HepG2 (cell line): Measurements from ENCODE around the gene PHF13. TPM values are rescaled to one million over a fixed set of nuclear protein-coding genes. Genes with fewer than 3 reads are reported as not detected.

Experiments
- HNRNPH1 ChIP-seq: fragments of 200-400 bp; formaldehyde crosslinking; optimal IDR thresholded peaks from 2 replicates; pipeline ENCODE3; 2017; ENCODE audit warnings: mild to moderate bottlenecking, low read depth, low read length
- ISX ChIP-seq: sonication (generic); formaldehyde crosslinking; conservative IDR thresholded peaks from 2 replicates; pipeline ENCODE4 v1.5.0; 2020; ENCODE audit warnings: missing genetic modification reagents
- NCOA5 ChIP-seq: sonication (generic); formaldehyde crosslinking; IDR thresholded peaks from 2 replicates; pipeline ENCODE4 v1.4.0; 2020; ENCODE audit warnings: missing genetic modification reagents
- NFATC3 ChIP-seq: sonication (generic); formaldehyde crosslinking; IDR thresholded peaks from 2 replicates; pipeline ENCODE4 v1.5.1; 2020; ENCODE audit warnings: mild to moderate bottlenecking, missing genetic modification reagents
- NR2C2 ChIP-seq: sonication (generic); formaldehyde crosslinking; IDR thresholded peaks from 2 replicates; pipeline ENCODE4 v1.4.0; 2020; ENCODE audit warnings: missing genetic modification reagents, mild to moderate bottlenecking, moderate library complexity, borderline replicate concordance
- RFX3 ChIP-seq: IDR thresholded peaks from 2 replicates; pipeline ENCODE4 v1.6.1; 2016; ENCODE audit warnings: missing biosample characterization, missing genetic modification reagents
- SRF ChIP-seq: IDR thresholded peaks from 2 replicates; pipeline ENCODE4 v1.6.1; 2011; ENCODE audit warnings: mild to moderate bottlenecking, low read depth, low read length, moderate library complexity
- ZFP62 ChIP-seq: sonication (generic); formaldehyde crosslinking; IDR thresholded peaks from 2 replicates; pipeline ENCODE4 v1.4.0; 2020; ENCODE audit warnings: missing genetic modification reagents
- ZNF160 ChIP-seq: sonication (generic); formaldehyde crosslinking; IDR thresholded peaks from 2 replicates; pipeline ENCODE4 v1.8.0; 2022; ENCODE audit warnings: mild to moderate bottlenecking, inconsistent platforms, missing genetic modification reagents
- ZNF274 ChIP-seq: sonication (generic); formaldehyde crosslinking; IDR thresholded peaks from 2 replicates; pipeline ENCODE4 v1.5.1; 2020; ENCODE audit warnings: mild to moderate bottlenecking, missing genetic modification reagents
- ZNF331 ChIP-seq: sonication (generic); formaldehyde crosslinking; IDR thresholded peaks from 2 replicates; pipeline ENCODE4 v1.4.0; 2020; ENCODE audit warnings: missing genetic modification reagents
- ZNF446 ChIP-seq: sonication (generic); formaldehyde crosslinking; IDR thresholded peaks from 2 replicates; pipeline ENCODE4 v1.5.0; 2020; ENCODE audit warnings: mild to moderate bottlenecking, missing genetic modification reagents
- ZNF605 ChIP-seq: sonication (generic); formaldehyde crosslinking; IDR thresholded peaks from 2 replicates; pipeline ENCODE4 v1.8.0; 2022; ENCODE audit warnings: mild to moderate bottlenecking, missing genetic modification reagents
- ZNF788 ChIP-seq: sonication (generic); formaldehyde crosslinking; IDR thresholded peaks from 2 replicates; pipeline ENCODE4 v1.5.0; 2020; ENCODE audit warnings: mild to moderate bottlenecking, missing genetic modification reagents, borderline replicate concordance
- ZNF841 ChIP-seq: sonication (generic); formaldehyde crosslinking; IDR thresholded peaks from 2 replicates; pipeline ENCODE4 v1.8.1; 2023; ENCODE audit warnings: missing genetic modification reagents, borderline replicate concordance
- polyA plus RNA-seq, 8 experiments: library from polyadenylated mRNA; depleted of rRNA in 3 of 8; stranded (reverse) in 7 of 8; unstranded in 1 of 8; fragments of >200 nt; fragmentation: Illumina TruSeq in 4 of 8; extraction: Trizol in 4 of 8; gene quantifications; 2 replicates each; pipeline versions ENCODE4 v1.2.1 to v1.2.3, GENCODE V29; 2011 to 2016; ENCODE audit warnings: low read depth in 4 of 8, missing spikeins in 1 of 8, mixed read lengths in 1 of 8; ENCODE audit not compliant: insufficient read depth in 1 of 8
- total RNA-seq, 5 experiments: library from RNA; depleted of rRNA; stranded (reverse); fragments of >200 nt; fragmentation: Illumina TruSeq; extraction: Trizol; gene quantifications; 2 replicates each; pipeline ENCODE4 v1.2.3, GENCODE V29; 2016; ENCODE audit warnings: low read depth in 1 of 5
- TF ChIP-seq, protein P1 (sequence below): sonication (generic); formaldehyde crosslinking; IDR thresholded peaks from one replicate; pipeline ENCODE4 v1.5.1; 2020; ENCODE audit warnings: mild to moderate bottlenecking, missing genetic modification reagents; ENCODE audit errors: not compliant biosample characterization
- TF ChIP-seq, protein P2 (sequence below): sonication (generic); formaldehyde crosslinking; IDR thresholded peaks from 2 replicates; pipeline ENCODE4 v1.8.0; 2022; ENCODE audit warnings: missing genetic modification reagents, low read depth, mild to moderate bottlenecking, borderline replicate concordance
- TF ChIP-seq, protein P3 (sequence below): sonication (generic); formaldehyde crosslinking; IDR thresholded peaks from 2 replicates; pipeline ENCODE4 v1.4.0; 2020; ENCODE audit warnings: missing genetic modification reagents, borderline replicate concordance

PHF13 gene
- total and polyA plus RNA-seq, 2 of the 13 experiments (the other 11 are each of a cell fraction or from before 2014, with no cell fraction given) = 4.7 to 7.4 TPM

DNA sequence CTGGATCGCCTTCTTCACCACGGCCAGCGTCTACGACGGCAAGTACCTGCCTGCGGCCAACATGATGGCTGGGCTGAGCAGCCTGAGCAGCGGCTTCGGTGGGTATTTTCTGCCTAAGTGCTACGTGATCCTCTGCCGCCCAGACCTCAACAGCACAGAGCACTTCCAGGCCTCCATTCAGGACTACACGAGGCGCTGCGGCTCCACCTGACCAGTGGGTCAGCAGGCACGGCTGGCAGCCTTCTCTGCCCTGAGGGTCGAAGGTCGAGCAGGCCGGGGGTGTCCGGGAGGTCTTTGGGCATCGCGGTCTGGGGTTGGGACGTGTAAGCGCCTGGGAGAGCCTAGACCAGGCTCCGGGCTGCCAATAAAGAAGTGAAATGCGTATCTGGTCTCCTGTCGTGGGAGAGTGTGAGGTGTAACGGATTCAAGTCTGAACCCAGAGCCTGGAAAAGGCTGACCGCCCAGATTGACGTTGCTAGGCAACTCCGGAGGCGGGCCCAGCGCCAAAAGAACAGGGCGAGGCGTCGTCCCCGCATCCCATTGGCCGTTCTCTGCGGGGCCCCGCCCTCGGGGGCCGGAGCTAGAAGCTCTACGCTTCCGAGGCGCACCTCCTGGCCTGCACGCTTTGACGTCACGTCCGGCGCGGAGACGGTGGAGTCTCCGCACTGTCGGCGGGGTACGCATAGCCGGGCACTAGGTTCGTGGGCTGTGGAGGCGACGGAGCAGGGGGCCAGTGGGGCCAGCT, 34.0 kb upstream of the PHF13 start, which contains the start of gene ZBTB48 (continued):
- TF ChIP-seq, protein P1, sequence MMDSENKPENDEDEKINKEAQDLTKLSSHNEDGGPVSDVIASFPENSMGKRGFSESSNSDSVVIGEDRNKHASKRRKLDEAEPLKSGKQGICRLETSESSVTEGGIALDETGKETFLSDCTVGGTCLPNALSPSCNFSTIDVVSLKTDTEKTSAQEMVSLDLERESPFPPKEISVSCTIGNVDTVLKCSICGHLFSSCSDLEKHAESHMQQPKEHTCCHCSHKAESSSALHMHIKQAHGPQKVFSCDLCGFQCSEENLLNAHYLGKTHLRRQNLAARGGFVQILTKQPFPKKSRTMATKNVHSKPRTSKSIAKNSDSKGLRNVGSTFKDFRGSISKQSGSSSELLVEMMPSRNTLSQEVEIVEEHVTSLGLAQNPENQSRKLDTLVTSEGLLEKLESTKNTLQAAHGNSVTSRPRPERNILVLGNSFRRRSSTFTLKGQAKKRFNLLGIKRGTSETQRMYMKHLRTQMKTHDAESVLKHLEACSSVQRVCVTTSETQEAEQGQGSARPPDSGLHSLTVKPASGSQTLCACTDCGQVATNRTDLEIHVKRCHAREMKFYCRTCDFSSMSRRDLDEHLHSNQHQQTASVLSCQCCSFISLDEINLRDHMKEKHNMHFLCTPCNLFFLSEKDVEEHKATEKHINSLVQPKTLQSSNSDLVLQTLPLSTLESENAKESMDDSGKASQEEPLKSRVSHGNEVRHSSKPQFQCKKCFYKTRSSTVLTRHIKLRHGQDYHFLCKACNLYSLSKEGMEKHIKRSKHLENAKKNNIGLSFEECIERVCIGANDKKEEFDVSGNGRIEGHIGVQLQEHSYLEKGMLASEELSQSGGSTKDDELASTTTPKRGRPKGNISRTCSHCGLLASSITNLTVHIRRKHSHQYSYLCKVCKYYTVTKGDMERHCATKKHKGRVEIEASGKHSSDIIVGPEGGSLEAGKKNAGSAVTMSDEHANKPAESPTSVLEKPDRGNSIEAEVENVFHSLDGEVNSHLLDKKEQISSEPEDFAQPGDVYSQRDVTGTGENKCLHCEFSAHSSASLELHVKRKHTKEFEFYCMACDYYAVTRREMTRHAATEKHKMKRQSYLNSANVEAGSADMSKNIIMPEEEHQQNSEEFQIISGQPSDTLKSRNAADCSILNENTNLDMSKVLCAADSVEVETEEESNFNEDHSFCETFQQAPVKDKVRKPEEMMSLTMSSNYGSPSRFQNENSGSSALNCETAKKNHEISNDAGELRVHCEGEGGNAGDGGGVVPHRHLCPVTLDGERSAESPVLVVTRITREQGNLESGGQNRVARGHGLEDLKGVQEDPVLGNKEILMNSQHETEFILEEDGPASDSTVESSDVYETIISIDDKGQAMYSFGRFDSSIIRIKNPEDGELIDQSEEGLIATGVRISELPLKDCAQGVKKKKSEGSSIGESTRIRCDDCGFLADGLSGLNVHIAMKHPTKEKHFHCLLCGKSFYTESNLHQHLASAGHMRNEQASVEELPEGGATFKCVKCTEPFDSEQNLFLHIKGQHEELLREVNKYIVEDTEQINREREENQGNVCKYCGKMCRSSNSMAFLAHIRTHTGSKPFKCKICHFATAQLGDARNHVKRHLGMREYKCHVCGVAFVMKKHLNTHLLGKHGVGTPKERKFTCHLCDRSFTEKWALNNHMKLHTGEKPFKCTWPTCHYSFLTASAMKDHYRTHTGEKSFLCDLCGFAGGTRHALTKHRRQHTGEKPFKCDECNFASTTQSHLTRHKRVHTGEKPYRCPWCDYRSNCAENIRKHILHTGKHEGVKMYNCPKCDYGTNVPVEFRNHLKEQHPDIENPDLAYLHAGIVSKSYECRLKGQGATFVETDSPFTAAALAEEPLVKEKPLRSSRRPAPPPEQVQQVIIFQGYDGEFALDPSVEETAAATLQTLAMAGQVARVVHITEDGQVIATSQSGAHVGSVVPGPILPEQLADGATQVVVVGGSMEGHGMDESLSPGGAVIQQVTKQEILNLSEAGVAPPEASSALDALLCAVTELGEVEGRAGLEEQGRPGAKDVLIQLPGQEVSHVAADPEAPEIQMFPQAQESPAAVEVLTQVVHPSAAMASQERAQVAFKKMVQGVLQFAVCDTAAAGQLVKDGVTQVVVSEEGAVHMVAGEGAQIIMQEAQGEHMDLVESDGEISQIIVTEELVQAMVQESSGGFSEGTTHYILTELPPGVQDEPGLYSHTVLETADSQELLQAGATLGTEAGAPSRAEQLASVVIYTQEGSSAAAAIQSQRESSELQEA (CRISPR knock-in tag) = no peak
- TF ChIP-seq SRF = no peak
- TF ChIP-seq ZNF446 (CRISPR knock-in tag) = no peak
- peak; percentile 79 for TF ChIP-seq RFX3
- peak; percentile 72 for TF ChIP-seq NR2C2 (CRISPR knock-in tag)
- TF ChIP-seq ZNF331 (CRISPR knock-in tag) = no peak
- TF ChIP-seq ZNF605 (CRISPR knock-in tag) = peak; percentile 58; the same call in 1 of the 2 replicates
- TF ChIP-seq, protein P2, sequence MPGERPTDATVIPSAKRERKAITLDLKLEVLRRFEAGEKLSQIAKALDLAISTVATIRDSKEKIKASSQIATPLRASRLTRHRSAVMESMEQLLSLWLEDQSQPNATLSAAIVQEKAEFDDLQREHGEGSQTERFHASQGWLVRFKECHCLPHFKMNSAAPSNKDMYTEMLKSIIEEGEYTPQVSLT (CRISPR knock-in tag) = no peak
- TF ChIP-seq ISX = no peak
- TF ChIP-seq ZNF788 = no peak; the same call in 1 of the 2 replicates
- no peak for TF ChIP-seq ZNF841
- no peak for TF ChIP-seq HNRNPH1
- no peak for TF ChIP-seq ZFP62 (CRISPR knock-in tag)
- TF ChIP-seq NFATC3 (CRISPR knock-in tag) = no peak
- TF ChIP-seq ZNF274 (CRISPR knock-in tag) = no peak; the same call in 1 of the 2 replicates
- no peak for TF ChIP-seq NCOA5 (CRISPR knock-in tag)
- TF ChIP-seq, protein P3, sequence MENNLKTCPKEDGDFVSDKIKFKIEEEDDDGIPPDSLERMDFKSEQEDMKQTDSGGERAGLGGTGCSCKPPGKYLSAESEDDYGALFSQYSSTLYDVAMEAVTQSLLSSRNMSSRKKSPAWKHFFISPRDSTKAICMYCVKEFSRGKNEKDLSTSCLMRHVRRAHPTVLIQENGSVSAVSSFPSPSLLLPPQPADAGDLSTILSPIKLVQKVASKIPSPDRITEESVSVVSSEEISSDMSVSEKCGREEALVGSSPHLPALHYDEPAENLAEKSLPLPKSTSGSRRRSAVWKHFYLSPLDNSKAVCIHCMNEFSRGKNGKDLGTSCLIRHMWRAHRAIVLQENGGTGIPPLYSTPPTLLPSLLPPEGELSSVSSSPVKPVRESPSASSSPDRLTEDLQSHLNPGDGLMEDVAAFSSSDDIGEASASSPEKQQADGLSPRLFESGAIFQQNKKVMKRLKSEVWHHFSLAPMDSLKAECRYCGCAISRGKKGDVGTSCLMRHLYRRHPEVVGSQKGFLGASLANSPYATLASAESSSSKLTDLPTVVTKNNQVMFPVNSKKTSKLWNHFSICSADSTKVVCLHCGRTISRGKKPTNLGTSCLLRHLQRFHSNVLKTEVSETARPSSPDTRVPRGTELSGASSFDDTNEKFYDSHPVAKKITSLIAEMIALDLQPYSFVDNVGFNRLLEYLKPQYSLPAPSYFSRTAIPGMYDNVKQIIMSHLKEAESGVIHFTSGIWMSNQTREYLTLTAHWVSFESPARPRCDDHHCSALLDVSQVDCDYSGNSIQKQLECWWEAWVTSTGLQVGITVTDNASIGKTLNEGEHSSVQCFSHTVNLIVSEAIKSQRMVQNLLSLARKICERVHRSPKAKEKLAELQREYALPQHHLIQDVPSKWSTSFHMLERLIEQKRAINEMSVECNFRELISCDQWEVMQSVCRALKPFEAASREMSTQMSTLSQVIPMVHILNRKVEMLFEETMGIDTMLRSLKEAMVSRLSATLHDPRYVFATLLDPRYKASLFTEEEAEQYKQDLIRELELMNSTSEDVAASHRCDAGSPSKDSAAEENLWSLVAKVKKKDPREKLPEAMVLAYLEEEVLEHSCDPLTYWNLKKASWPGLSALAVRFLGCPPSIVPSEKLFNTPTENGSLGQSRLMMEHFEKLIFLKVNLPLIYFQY (CRISPR knock-in tag) = no peak
- TF ChIP-seq ZNF160 (CRISPR knock-in tag) = 0 out of 2 replicates have a peak, but pooled peaks have one; percentile 18
